Stimulated activated CD8-positive, alpha-beta memory T cell treated with anti-CD3 and anti-CD28 coated beads, Interleukin-7, amount 100 ng/mL, for 24 hours (primary cell): ENCODE results near the gene AIP.
"Not testable (repeated sequence)": the region's sequence is repeated elsewhere in the genome, so short reads cannot be mapped to it uniquely, and the experiment has no call there.

Experiments
- DNase-seq: peaks from one replicate; pipeline ENCODE4 v3.0.0-alpha.2; 2020; ENCODE audit warnings: low read depth

AIP gene

GRCh38 chr11:67468759-67469507, 13.9 kb upstream of the AIP start, which contains the start of gene TMEM134:
Gene TMEM134, minus strand, starts transcription at chr11:67469251. Its CDS starts 59 bp downstream, at chr11:67469192.
- DNase-seq = peak; percentile 75

- DNase-seq = no peak
These were observed 13.4 kb upstream of the AIP start for GRCh38 chr11:67469508-67469811.

- no peak for DNase-seq
These were observed 12.4 kb upstream of the AIP start for GRCh38 chr11:67470337-67471002.

- DNase-seq = no peak
These were observed 9.9 kb upstream of the AIP start for GRCh38 chr11:67472882-67473281.

GRCh38 chr11:67476692-67477091, 6.1 kb upstream of the AIP start:
- DNase-seq = not testable (repeated sequence)

- not testable (repeated sequence) for DNase-seq
These were observed 5.3 kb upstream of the AIP start for GRCh38 chr11:67477344-67478050.

GRCh38 chr11:67482275-67482826, 475 bp upstream of the AIP start:
- no peak for DNase-seq

GRCh38 chr11:67483831-67484665, 1.2 kb downstream of the AIP start:
- no peak for DNase-seq

GRCh38 chr11:67484847-67485311, 2.1 kb downstream of the AIP start:
- no peak for DNase-seq

GRCh38 chr11:67485873-67486361, 3.1 kb downstream of the AIP start:
- DNase-seq = not testable (repeated sequence)

- no peak for DNase-seq
These were observed 3.8 kb downstream of the AIP start for GRCh38 chr11:67486481-67487195.

GRCh38 chr11:67489203-67489884, 6.5 kb downstream of the AIP start:
- no peak for DNase-seq

- no peak for DNase-seq
These were observed 7.3 kb downstream of the AIP start for GRCh38 chr11:67489885-67490726.

- DNase-seq = no peak
These were observed 7.9 kb downstream of the AIP start for GRCh38 chr11:67490727-67491065.

- no peak for DNase-seq
These were observed 8.6 kb downstream of the AIP start for GRCh38 chr11:67491276-67492068.

- DNase-seq = no peak
These were observed 9.4 kb downstream of the AIP start for GRCh38 chr11:67492069-67492727.

- no peak for DNase-seq
These were observed 10.1 kb downstream of the AIP start for GRCh38 chr11:67492801-67493547.
